SK-N-SH (cell line): ENCODE data around the gene SLC16A5. TPM values are rescaled to one million over a fixed set of nuclear protein-coding genes. Genes with fewer than 3 reads are reported as not detected.

Experiments
- CTCF ChIA-PET: fragments of 300-600, 350-600 bp; formaldehyde crosslinking; extraction: SDS; loops from one replicate; lab custom pipeline; 2021; lab: Yijun Ruan, JAX
- POLR2A ChIA-PET: fragments of 350-600 bp; sonication (Branson Sonifier 250); formaldehyde crosslinking; extraction: SDS; loops from one replicate; lab custom pipeline; 2020; ENCODE audit warnings: antibody characterized with exemption, inconsistent platforms; lab: Yijun Ruan, JAX
- DNase-seq: peaks from one replicate; pipeline ENCODE4 v3.0.0; 2012
- H2AFZ ChIP-seq: fragments of 200-600 bp; sonication (generic); 2 replicates; pipeline ENCODE4 v1.8.1; 2016; ENCODE audit warnings: antibody characterized with exemption, mild to moderate bottlenecking, low read depth
- H3F3A ChIP-seq: fragments of 200-600 bp; sonication (generic); replicated peaks from 2 replicates; pipeline ENCODE3; 2016; ENCODE audit warnings: antibody characterized with exemption, mild to moderate bottlenecking; ENCODE audit not compliant: insufficient read depth
- H3K27ac ChIP-seq, 2 experiments: fragments of 200-500 bp in 1 of 2; fragments of 200-600 bp in 1 of 2; sonication (Bioruptor generic) in 1 of 2; sonication (generic), shearing (Covaris generic) in 1 of 2; 2 replicates each; pipeline versions ENCODE4 v1.5.1 to v1.6.1; 2014 to 2016; ENCODE audit warnings: low read depth in 2 of 2, inconsistent platforms in 1 of 2, low read length in 1 of 2, mild to moderate bottlenecking in 1 of 2, mixed read lengths in 1 of 2
- H3K27me3 ChIP-seq: fragments of 200-600 bp; sonication (generic), shearing (Covaris generic); 2 replicates; pipeline ENCODE4 v1.6.1; 2016; ENCODE audit warnings: mixed run types; ENCODE audit not compliant: insufficient read depth
- H3K36me3 ChIP-seq, 2 experiments: fragments of 200-500 bp in 1 of 2; fragments of 200-600 bp in 1 of 2; sonication (Bioruptor generic) in 1 of 2; sonication (generic) in 1 of 2; replicated peaks in 1 of 2; 2 replicates each; pipeline versions ENCODE3 to v1.5.1; 2014 to 2016; ENCODE audit warnings: low read length in 1 of 2, mild to moderate bottlenecking in 1 of 2; ENCODE audit not compliant: insufficient read depth in 2 of 2, control insufficient read depth in 1 of 2
- H3K4me1 ChIP-seq, 2 experiments: fragments of 200-500 bp in 1 of 2; fragments of 200-600 bp in 1 of 2; sonication (Bioruptor generic) in 1 of 2; sonication (generic), shearing (Covaris generic) in 1 of 2; 2 replicates each; pipeline versions ENCODE4 v1.5.1 to v1.6.1; 2014 to 2016; ENCODE audit warnings: low read depth in 1 of 2, low read length in 1 of 2, mixed run types in 1 of 2; ENCODE audit not compliant: insufficient read depth in 2 of 2, control insufficient read depth in 1 of 2
- H3K4me2 ChIP-seq: fragments of 200-600 bp; sonication (generic), shearing (Covaris generic); 2 replicates; pipeline ENCODE4 v1.6.1; 2017; ENCODE audit warnings: mixed run types
- H3K4me3 ChIP-seq, 2 experiments: fragments of 200-500 bp in 1 of 2; fragments of 200-600 bp in 1 of 2; sonication (Bioruptor generic) in 1 of 2; sonication (generic), shearing (Covaris generic) in 1 of 2; 2 replicates each; pipeline versions ENCODE4 v1.5.1 to v1.8.1; 2014 to 2016; ENCODE audit warnings: low read depth in 2 of 2, inconsistent platforms in 1 of 2, low read length in 1 of 2, mild to moderate bottlenecking in 1 of 2, mixed read lengths in 1 of 2, moderate library complexity in 1 of 2
- H3K79me2 ChIP-seq: fragments of 200-600 bp; sonication (generic); 2 replicates; pipeline ENCODE4 v1.8.1; 2017; ENCODE audit warnings: mild to moderate bottlenecking; ENCODE audit not compliant: insufficient read depth
- H3K9ac ChIP-seq: fragments of 200-600 bp; sonication (generic); 2 replicates; pipeline ENCODE4 v1.6.1; 2017; ENCODE audit warnings: mixed run types
- H3K9me2 ChIP-seq: fragments of 200-600 bp; sonication (generic); 2 replicates; pipeline ENCODE4 v1.6.1; 2017; ENCODE audit warnings: mixed run types
- H3K9me3 ChIP-seq: fragments of 200-600 bp; sonication (generic); 2 replicates; pipeline ENCODE4 v1.6.1; 2017; ENCODE audit warnings: mixed run types, mild to moderate bottlenecking, moderate library complexity
- H4K20me1 ChIP-seq: fragments of 200-600 bp; sonication (generic); 2 replicates; pipeline ENCODE4 v1.6.1; 2017; ENCODE audit warnings: mild to moderate bottlenecking, mixed run types; ENCODE audit not compliant: insufficient read depth
- CHD2 ChIP-seq: fragments of 150-350 bp; IDR thresholded peaks from 2 replicates; pipeline ENCODE4 v1.6.1; 2018; ENCODE audit warnings: low read length; ENCODE audit not compliant: partially characterized antibody
- ELF1 ChIP-seq: IDR thresholded peaks from 2 replicates; pipeline ENCODE4 v1.4.0; 2012
- EP300 ChIP-seq, 2 experiments: IDR thresholded peaks; 2 replicates each; pipeline versions ENCODE4 v1.4.0 to v1.6.1; 2012; ENCODE audit warnings: borderline replicate concordance in 1 of 2, low read depth in 1 of 2, low read length in 1 of 2
- EZH2phosphoT487 ChIP-seq: fragments of 200-600 bp; sonication (generic); IDR thresholded peaks from 2 replicates; pipeline ENCODE4 v1.6.1; 2017; ENCODE audit warnings: low read depth, mixed run types, mild to moderate bottlenecking, antibody characterized with exemption, moderate library complexity, borderline replicate concordance
- FOSL2 ChIP-seq: IDR thresholded peaks from 2 replicates; pipeline ENCODE4 v1.4.0; 2012; ENCODE audit warnings: low read depth, mild to moderate bottlenecking, moderate library complexity, borderline replicate concordance
- GABPA ChIP-seq: IDR thresholded peaks from 2 replicates; pipeline ENCODE4 v1.4.0; 2012; ENCODE audit warnings: low read depth, mild to moderate bottlenecking
- JUND ChIP-seq: IDR thresholded peaks from 2 replicates; pipeline ENCODE4 v1.4.0; 2012
- NRF1 ChIP-seq: IDR thresholded peaks from 2 replicates; pipeline ENCODE4 v1.6.1; 2012; ENCODE audit warnings: low read depth, mild to moderate bottlenecking, low read length
- PBX3 ChIP-seq: IDR thresholded peaks from 2 replicates; pipeline ENCODE4; 2012
- POLR2AphosphoS5 ChIP-seq: IDR thresholded peaks from 2 replicates; pipeline ENCODE4 v1.6.1; 2012; ENCODE audit warnings: low read depth, low read length
- RCOR1 ChIP-seq: fragments of 150-350 bp; IDR thresholded peaks from 2 replicates; pipeline ENCODE4 v1.6.1; 2017; ENCODE audit warnings: antibody characterized with exemption, low read length
- SIN3A ChIP-seq: IDR thresholded peaks from 2 replicates; pipeline ENCODE4 v1.6.1; 2012; ENCODE audit warnings: low read depth, mild to moderate bottlenecking, low read length, moderate library complexity, borderline replicate concordance
- SMC3 ChIP-seq: IDR thresholded peaks from 2 replicates; pipeline ENCODE4 v1.6.1; 2012; ENCODE audit warnings: low read depth, low read length, improper control_type of control experiment
- TAF1 ChIP-seq: IDR thresholded peaks from 2 replicates; pipeline ENCODE4 v1.6.1; 2012; ENCODE audit warnings: low read depth, mild to moderate bottlenecking, low read length, moderate library complexity, borderline replicate concordance
- WGBS: methylation state at CpG from one replicate; pipeline ENCODE4 v1.1.6; 2017; ENCODE audit warnings: low lambda C conversion rate; 5-methylcytosine and 5-hydroxymethylcytosine counted together
- polyA plus RNA-seq, 3 experiments: library from polyadenylated mRNA; depleted of rRNA; stranded (reverse); fragments of >200 nt; gene quantifications; 2 replicates each; pipeline ENCODE4 v1.2.3, GENCODE V29; 2012
- TF ChIP-seq, protein P1 (sequence below): fragments of 150-350 bp; IDR thresholded peaks from 2 replicates; pipeline ENCODE4 v1.6.1; 2017; ENCODE audit warnings: antibody characterized with exemption, low read length, low read depth, borderline replicate concordance
- TF ChIP-seq, protein P2 (sequence below): fragments of 150-350 bp; IDR thresholded peaks from 2 replicates; pipeline ENCODE4 v1.6.1; 2016; ENCODE audit warnings: mild to moderate bottlenecking, low read depth, low read length
- TF ChIP-seq, protein P3 (sequence below): IDR thresholded peaks from 2 replicates; pipeline ENCODE4 v1.6.1; 2012; ENCODE audit warnings: mild to moderate bottlenecking, low read depth, low read length, moderate library complexity
- TF ChIP-seq, protein P4 (sequence below): fragments of 200-600 bp; sonication (generic); IDR thresholded peaks from 2 replicates; pipeline ENCODE4 v1.6.1; 2017; ENCODE audit warnings: antibody characterized with exemption, mild to moderate bottlenecking, moderate library complexity
- TF ChIP-seq, protein P5 (sequence below): IDR thresholded peaks from 2 replicates; pipeline ENCODE4 v1.4.0; 2012; ENCODE audit warnings: low read depth

Gene SLC16A5
- polyA plus RNA-seq, 1 of the 3 experiments (the other 2 are of a cell fraction), result 0.03 TPM

DNA sequence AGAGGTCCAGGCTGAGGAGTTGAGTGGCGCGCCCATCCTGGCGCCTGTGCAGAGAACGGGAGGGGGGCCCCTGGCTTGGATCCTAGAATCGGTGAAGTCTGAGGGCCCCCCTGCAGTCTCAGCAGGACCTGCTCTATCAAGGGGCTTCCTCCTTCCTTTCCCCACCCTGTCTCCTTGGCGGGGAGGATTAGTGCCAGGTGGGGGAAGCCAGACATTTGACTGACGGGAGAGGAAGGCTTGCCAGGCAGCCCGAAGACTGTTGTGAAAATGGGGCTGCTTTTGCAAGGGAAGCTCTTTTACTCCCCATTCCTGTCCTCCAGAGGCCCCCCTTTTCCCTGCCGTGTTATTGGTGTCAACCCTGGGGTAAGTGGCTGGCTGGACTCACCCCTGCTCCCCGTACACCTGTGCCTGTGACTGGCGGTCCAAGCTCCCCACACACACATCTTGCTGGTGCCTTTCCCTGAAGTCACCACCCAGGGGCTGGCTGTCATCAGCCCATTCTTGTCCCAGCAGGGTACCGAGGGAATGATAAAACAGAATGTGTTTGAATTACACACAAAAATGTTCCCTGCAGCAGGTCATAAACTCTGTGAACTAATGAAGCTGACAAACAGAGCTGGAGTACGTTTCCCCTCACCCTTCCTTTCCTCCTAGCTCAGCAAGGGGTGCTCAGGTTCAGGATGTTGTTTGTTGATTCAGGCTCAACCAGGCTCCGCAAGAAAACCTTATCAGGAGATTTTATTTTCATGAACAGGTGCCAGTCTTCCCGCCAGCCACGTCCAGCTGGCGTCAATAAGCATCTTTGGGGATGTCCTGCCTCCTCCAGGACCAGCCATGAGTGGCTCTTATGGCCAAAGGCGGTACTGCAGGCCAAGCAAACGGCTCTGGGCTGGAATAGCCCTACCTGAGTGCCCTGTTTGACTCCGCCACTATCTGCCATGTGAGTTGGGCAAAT is 17.6 kb downstream of the SLC16A5 start (continued):
- TF ChIP-seq PBX3 (0 out of 2 replicates have a peak, but pooled peaks have one; percentile 10), SIN3A (no peak)
- TF ChIP-seq, protein P1, sequence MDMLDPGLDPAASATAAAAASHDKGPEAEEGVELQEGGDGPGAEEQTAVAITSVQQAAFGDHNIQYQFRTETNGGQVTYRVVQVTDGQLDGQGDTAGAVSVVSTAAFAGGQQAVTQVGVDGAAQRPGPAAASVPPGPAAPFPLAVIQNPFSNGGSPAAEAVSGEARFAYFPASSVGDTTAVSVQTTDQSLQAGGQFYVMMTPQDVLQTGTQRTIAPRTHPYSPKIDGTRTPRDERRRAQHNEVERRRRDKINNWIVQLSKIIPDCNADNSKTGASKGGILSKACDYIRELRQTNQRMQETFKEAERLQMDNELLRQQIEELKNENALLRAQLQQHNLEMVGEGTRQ, result no peak

DNA sequence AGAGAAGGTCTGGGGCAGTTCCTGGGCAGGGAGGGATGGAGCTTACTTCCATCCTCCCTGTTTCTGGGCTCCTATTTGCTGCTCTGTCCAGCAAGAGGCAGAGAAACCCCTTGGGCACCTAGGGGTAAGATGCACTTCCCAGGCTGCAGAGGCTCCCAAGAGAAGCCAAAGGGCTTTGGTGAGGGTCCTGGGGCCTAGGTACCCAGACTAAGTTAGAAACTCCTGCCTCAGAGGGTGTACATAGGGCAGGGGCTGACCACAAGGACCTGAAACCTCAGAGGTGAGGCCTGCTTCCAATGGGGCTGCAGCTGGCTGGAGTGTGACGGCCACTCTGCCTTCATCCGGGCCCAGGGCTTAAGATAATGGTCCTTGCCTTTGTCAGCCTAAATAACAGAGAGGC is 20.4 kb downstream of the SLC16A5 start:
- Histone ChIP-seq H3K4me1 (peaks cover 0 to 16% of the 10 kb centered on the region in 2 experiments; a peak in 1 of 4 replicates), H2AFZ (no peak overlapping the region), H3K4me3 (no peak overlapping the region), H3F3A (peaks cover 15% of the 10 kb centered on the region), H3K36me3 (no peaks in the 10 kb centered on the region), H3K9me2 (no peaks in the 10 kb centered on the region), H3K27me3 (no peaks in the 10 kb centered on the region), H3K27ac (no peak overlapping the region), H3K4me2 (no peak overlapping the region), H3K79me2 (peaks cover 10% of the 10 kb centered on the region; the same call in 1 of the 2 replicates), H3K9ac (no peak overlapping the region), H4K20me1 (no peaks in the 10 kb centered on the region), H3K9me3 (no peaks in the 10 kb centered on the region)
- TF ChIP-seq TAF1, result no peak
- no peak for TF ChIP-seq POLR2AphosphoS5
- TF ChIP-seq, protein P2, sequence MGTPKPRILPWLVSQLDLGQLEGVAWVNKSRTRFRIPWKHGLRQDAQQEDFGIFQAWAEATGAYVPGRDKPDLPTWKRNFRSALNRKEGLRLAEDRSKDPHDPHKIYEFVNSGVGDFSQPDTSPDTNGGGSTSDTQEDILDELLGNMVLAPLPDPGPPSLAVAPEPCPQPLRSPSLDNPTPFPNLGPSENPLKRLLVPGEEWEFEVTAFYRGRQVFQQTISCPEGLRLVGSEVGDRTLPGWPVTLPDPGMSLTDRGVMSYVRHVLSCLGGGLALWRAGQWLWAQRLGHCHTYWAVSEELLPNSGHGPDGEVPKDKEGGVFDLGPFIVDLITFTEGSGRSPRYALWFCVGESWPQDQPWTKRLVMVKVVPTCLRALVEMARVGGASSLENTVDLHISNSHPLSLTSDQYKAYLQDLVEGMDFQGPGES, result no peak
- TF ChIP-seq, protein P3, sequence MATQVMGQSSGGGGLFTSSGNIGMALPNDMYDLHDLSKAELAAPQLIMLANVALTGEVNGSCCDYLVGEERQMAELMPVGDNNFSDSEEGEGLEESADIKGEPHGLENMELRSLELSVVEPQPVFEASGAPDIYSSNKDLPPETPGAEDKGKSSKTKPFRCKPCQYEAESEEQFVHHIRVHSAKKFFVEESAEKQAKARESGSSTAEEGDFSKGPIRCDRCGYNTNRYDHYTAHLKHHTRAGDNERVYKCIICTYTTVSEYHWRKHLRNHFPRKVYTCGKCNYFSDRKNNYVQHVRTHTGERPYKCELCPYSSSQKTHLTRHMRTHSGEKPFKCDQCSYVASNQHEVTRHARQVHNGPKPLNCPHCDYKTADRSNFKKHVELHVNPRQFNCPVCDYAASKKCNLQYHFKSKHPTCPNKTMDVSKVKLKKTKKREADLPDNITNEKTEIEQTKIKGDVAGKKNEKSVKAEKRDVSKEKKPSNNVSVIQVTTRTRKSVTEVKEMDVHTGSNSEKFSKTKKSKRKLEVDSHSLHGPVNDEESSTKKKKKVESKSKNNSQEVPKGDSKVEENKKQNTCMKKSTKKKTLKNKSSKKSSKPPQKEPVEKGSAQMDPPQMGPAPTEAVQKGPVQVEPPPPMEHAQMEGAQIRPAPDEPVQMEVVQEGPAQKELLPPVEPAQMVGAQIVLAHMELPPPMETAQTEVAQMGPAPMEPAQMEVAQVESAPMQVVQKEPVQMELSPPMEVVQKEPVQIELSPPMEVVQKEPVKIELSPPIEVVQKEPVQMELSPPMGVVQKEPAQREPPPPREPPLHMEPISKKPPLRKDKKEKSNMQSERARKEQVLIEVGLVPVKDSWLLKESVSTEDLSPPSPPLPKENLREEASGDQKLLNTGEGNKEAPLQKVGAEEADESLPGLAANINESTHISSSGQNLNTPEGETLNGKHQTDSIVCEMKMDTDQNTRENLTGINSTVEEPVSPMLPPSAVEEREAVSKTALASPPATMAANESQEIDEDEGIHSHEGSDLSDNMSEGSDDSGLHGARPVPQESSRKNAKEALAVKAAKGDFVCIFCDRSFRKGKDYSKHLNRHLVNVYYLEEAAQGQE, result no peak
- TF ChIP-seq, protein P1, result no peak
- TF ChIP-seq JUND, result no peak
- no peak for TF ChIP-seq EZH2phosphoT487
- no peak for TF ChIP-seq NRF1
- TF ChIP-seq CHD2, result no peak
- TF ChIP-seq SIN3A, result no peak
- TF ChIP-seq EP300 (IDR thresholded peaks at IDR 0.05; ENCODE audit: borderline replicate concordance in 1 of 2, low read depth in 1 of 2, low read length in 1 of 2), result no peak
- TF ChIP-seq, protein P4, sequence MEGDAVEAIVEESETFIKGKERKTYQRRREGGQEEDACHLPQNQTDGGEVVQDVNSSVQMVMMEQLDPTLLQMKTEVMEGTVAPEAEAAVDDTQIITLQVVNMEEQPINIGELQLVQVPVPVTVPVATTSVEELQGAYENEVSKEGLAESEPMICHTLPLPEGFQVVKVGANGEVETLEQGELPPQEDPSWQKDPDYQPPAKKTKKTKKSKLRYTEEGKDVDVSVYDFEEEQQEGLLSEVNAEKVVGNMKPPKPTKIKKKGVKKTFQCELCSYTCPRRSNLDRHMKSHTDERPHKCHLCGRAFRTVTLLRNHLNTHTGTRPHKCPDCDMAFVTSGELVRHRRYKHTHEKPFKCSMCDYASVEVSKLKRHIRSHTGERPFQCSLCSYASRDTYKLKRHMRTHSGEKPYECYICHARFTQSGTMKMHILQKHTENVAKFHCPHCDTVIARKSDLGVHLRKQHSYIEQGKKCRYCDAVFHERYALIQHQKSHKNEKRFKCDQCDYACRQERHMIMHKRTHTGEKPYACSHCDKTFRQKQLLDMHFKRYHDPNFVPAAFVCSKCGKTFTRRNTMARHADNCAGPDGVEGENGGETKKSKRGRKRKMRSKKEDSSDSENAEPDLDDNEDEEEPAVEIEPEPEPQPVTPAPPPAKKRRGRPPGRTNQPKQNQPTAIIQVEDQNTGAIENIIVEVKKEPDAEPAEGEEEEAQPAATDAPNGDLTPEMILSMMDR, result no peak
- no peak for TF ChIP-seq ELF1
- TF ChIP-seq GABPA, result no peak
- TF ChIP-seq, protein P5, sequence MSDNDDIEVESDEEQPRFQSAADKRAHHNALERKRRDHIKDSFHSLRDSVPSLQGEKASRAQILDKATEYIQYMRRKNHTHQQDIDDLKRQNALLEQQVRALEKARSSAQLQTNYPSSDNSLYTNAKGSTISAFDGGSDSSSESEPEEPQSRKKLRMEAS, result no peak
- no peak for TF ChIP-seq SMC3
- no peak for TF ChIP-seq FOSL2
- TF ChIP-seq RCOR1, result no peak
- ChIA-PET POLR2A (no interaction called here), CTCF (interaction anchor here (0.9 to 4.9 kb wide), 4 partner anchors 23 to 456 kb away, joined by 3 to 39 read pairs (median 20); partner anchors contain the start of gene NT5C)
- WGBS, result 93% methylated on average over 2 of the region's 2 CpGs
- DNase-seq, result no peak
